ENCODE data around the gene PGM2.

The PGM2 gene

GRCh38 chr4:37902212-37902611, 75.7 kb downstream of the PGM2 start:
- DNase-seq (ENCODE audit: extremely low read depth, insufficient read length) = no peak
- no peak overlapping the region for H3K4me3 ChIP-seq (replicated peaks; ENCODE audit: low read depth, low read length)
- H3K27me3 ChIP-seq (replicated peaks; ENCODE audit: control insufficient read depth, insufficient read depth, low read length) = no peaks in the 10 kb centered on the region
- TF ChIP-seq CTCF (IDR thresholded peaks at IDR 0.05; ENCODE audit: insufficient read depth, low read length, poor library complexity, severe bottlenecking) = no peak
- peaks cover 2% of the 10 kb centered on the region for H3K36me3 ChIP-seq (ENCODE audit: control insufficient read depth, insufficient read depth, low read length)

- H3K27me3 ChIP-seq (replicated peaks; ENCODE audit: control insufficient read depth, insufficient read depth, low read length) = no peaks in the 10 kb centered on the region
- H3K36me3 ChIP-seq (ENCODE audit: control insufficient read depth, insufficient read depth, low read length) = peaks cover 2% of the 10 kb centered on the region
- no peak overlapping the region for H3K4me3 ChIP-seq (replicated peaks; ENCODE audit: low read depth, low read length)
- TF ChIP-seq CTCF (IDR thresholded peaks at IDR 0.05; ENCODE audit: insufficient read depth, low read length, poor library complexity, severe bottlenecking) = no peak
- no peak for DNase-seq (ENCODE audit: extremely low read depth, insufficient read length)
Measured at GRCh38 chr4:37902738-37903693, 76.5 kb downstream of the PGM2 start.

- Histone ChIP-seq H3K4me3 (replicated peaks; ENCODE audit: low read depth, low read length) (no peak overlapping the region), H3K27me3 (replicated peaks; ENCODE audit: control insufficient read depth, insufficient read depth, low read length) (no peaks in the 10 kb centered on the region), H3K36me3 (ENCODE audit: control insufficient read depth, insufficient read depth, low read length) (peaks cover 2% of the 10 kb centered on the region)
- TF ChIP-seq CTCF (IDR thresholded peaks at IDR 0.05; ENCODE audit: insufficient read depth, low read length, poor library complexity, severe bottlenecking) = no peak
- DNase-seq (ENCODE audit: extremely low read depth, insufficient read length) = no peak
Measured at GRCh38 chr4:37903901-37904300, 77.4 kb downstream of the PGM2 start.

GRCh38 chr4:37904824-37905223, 78.3 kb downstream of the PGM2 start:
- Histone ChIP-seq H3K4me3 (replicated peaks; ENCODE audit: low read depth, low read length) (no peak overlapping the region), H3K36me3 (ENCODE audit: control insufficient read depth, insufficient read depth, low read length) (peaks cover 2% of the 10 kb centered on the region), H3K27me3 (replicated peaks; ENCODE audit: control insufficient read depth, insufficient read depth, low read length) (no peaks in the 10 kb centered on the region)

GRCh38 chr4:37905533-37906169, 79.2 kb downstream of the PGM2 start:
- H3K4me3 ChIP-seq (replicated peaks; ENCODE audit: low read depth, low read length) = no peak overlapping the region
- no peak for TF ChIP-seq CTCF (IDR thresholded peaks at IDR 0.05; ENCODE audit: insufficient read depth, low read length, poor library complexity, severe bottlenecking)
- H3K27me3 ChIP-seq (replicated peaks; ENCODE audit: control insufficient read depth, insufficient read depth, low read length) = no peaks in the 10 kb centered on the region
- no peak for DNase-seq (ENCODE audit: extremely low read depth, insufficient read length)
- H3K36me3 ChIP-seq (ENCODE audit: control insufficient read depth, insufficient read depth, low read length) = peaks cover 2% of the 10 kb centered on the region

More at GRCh38 chr4:37904824-37905223, 78.3 kb downstream of the PGM2 start:
- no peak for TF ChIP-seq CTCF (IDR thresholded peaks at IDR 0.05; ENCODE audit: insufficient read depth, low read length, poor library complexity, severe bottlenecking)
- no peak for DNase-seq (ENCODE audit: extremely low read depth, insufficient read length)

All from GM06990 (cell line).